Stimulated activated CD8-positive, alpha-beta memory T cell treated with anti-CD3 and anti-CD28 coated beads, Interleukin-12 subunit alpha, Interleukin-12 subunit beta, amount 100 ng/mL, for 24 hours (primary cell): ENCODE results near the gene NBEA.

Experiments used
- DNase-seq: peaks from one replicate; pipeline ENCODE4 v3.0.0-alpha.2; 2020; ENCODE audit errors: extremely low read depth

NBEA gene

DNA sequence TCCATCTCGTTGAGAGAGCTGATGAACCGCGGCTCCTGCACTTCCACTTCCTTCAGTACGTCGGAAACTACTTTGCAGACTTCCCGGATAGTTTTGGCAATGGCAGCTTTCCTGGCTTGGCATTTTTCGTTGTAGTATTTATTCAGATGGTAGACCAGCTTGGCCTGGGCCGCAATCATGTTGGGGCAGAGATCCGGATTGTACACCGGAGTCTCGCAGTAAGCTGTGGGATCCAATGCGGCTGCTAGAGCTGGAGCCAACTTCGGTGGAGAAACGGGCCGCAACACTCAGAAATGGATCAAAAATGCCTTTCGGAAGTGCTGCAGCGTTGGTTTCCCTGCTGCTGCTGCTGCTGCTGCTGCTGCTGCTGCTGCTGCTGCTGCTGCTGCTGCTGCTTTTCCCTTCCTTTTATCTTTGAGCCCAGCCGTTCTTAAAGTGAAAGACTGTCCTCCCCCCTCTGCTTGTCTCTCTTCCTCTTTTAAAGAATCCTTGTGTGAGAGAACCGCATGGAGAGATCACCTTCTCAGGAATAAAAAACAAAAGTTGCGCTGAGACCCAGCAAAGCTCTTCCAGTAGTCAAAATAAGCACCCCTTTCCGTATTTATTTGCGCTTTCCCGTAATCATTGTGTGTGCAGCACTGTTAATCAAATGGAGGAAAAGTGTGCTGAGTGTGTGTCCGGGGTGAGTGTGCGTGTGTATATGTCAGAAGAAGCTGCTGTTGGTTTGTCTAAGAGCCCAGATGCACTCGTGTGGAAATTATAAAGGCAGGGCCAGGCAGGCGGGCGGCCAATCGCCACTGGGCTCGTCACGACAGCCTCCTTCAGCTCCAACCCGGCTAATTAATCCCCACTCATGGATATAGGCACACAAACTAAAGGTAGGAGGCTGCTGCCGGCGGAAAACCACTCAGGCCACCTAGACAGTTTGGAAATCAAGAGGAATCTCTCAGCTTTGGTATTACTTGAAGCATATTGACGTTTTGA, 534.2 kb downstream of the NBEA start, which contains the start of gene MAB21L1:
Gene MAB21L1, minus strand, starts transcription at position 730 of the 984 bp plus-strand sequence. Its CDS starts 551 bp downstream, at position 179.
- DNase-seq = no peak

DNA sequence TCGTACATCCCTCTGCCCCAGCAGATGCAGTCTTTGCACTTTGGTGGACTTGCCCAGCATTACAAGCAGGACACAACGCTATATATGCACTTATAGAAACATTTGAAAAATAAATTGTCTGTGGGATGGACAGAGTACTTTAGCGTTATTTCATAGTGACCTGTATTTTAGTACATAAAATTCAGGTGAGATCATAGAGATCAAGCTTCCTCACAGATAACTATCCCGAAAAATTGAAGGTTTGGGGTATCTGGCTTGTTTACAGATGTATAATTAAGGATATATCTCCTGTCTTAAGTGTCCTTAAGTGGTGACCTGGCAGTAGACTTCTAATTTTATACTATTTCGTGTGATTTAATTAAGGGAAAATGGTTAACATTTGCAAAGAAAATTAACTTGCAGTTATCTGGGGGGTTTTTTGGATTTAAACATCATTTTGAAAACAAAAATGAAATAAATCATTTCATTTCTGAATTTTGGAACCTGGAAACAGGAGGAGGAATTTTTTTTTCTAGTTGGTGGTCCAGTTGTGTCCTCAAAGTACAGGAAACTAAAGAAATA, 535.4 kb downstream of the NBEA start:
- DNase-seq = no peak

DNA sequence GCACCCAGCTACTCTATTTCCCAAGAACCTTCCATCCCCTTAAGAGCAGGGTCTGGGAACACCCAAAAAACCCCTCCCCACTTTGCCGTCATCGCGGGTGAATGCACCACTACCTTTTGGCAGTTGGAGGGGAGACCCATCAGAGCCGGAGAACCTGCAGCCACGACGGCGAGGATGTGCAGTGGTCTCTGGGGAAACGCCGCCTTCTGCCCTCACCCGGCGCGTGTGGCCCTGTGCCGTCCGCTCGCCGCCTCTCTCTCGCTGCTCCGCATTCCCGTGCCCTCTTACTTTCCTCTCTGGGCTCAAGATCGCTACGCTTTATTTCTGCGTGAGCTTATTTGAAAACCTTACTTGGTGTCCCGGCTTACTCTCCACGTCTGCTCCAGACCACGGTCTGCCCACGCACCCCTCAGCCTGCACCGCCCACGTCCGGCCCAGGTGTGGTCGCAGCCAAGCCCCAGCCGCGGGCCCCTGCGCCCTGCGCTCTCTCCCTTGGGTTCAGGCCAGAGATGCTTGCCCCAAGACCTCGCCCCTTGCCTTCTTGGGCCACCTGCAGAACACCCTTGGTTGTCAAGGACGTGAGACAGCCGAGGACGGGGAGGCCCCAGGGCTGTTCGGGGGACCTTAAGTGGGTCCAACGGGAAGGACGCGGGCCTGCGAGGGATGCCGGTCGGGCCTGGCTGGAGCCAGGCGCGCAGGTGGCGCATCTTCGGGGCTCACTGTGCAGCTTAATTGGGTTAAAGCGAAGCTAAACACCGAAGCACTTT, 536.4 kb downstream of the NBEA start:
- no peak for DNase-seq

DNA sequence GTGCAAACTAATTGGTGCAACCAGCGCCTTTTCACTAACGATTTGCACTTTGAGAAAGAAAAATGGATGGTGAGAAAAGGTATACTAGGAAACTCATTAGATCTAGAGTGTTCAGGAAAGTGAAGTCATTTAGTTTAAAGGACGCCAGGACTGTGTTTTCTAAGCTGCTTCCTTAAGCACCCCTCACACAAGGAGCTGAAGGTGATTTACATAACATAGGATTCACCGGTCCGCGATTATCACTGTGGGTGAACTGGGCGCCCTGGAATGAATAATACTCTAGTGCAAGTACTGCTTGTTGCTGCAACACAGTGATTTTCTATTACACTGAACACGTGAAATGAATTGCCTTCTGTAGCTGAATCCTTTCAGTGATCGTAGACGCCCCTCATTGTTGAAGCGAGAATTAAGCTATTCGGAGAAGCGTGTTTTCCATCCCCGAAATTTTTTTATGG, 537.0 kb downstream of the NBEA start:
- no peak for DNase-seq

DNA sequence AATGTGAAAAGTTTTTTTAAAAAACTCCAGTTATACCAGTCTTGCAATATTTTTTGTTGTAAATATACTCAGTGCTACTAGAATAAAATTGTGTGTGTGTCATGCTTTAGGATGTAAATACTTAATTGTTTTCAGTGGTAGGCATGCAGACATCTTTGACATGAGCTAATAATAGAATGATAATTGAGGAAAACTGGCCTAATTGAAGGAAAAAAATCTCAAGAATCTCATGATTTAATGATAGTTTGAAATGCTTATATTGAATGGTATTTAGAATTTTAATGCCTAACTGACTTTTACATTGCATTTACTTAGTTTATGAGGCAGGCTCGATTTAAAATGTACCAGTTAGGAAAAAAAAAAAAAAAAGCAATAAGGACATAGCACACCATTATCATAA, 537.6 kb downstream of the NBEA start:
- DNase-seq = no peak

DNA sequence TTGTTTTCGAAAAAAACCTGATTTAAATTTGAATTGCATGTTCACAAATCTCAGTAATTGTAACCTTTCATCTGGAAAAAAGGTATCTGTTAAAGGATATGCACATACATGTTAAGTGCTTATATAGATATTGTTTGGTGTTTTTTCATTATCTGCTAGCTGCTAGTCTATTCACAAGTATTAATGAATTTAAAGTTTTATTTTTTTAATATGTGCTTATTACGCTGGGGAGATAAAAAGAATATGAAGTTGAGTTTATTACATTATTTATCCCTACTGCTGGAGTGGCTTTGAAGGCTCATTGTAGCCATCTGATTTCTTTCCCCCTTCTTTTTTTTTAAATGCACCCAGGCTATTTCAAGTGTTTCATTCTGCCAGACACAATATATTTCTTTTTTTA, 538.3 kb downstream of the NBEA start:
- no peak for DNase-seq

DNA sequence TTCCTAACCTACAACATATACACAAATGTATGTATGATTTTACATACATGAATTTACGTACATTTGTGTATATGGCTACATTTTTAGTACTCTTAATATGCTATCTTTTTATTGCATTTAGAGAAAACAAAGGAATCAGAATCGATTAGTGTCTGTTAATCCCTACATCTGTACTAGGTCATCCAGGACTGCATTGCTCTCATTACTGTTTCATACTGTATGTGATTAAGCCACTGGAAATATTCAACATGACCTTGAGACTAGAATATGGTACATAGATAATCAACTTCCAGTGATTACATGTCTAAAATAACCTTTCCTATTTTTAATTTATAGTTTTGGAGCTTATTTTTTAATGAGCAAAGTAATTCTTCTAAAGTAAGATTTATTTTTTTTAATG, 539.7 kb downstream of the NBEA start:
- DNase-seq = no peak

DNA sequence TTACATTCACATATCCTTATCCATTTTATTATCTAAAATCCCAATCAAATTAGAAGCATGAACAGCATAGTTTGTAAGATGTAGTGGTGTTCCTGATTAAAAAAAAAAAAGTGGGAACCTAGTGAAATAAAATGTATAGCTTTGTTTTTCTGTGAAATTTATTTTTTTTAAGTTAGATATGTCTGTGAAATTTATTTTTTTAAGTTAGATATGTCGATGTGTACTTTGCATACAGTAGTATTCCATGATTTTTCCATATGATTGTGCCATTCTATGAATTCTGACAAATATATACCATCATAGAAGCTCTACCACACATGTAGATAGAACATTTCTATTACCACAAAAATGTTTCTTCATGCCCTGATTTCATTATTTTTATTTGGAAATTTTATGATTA, 540.5 kb downstream of the NBEA start:
- DNase-seq = no peak

DNA sequence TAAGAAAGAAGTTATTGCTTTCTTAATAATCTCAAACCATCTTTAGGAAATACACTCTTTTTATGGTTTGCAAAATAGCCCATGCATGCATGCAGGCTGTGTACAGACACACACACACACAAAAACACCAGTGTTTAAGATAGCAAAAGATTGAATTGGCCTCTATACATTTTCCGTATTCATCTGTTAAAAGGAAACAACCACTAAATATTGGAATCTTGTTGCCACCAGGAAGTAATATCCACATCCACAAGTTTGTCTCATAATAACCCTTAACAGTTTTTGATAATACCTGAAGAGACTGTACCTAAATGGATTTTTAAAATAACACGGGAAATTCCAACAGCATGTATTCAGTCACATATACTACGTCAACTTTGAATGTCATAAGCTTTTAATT, 541.7 kb downstream of the NBEA start:
- DNase-seq = no peak

DNA sequence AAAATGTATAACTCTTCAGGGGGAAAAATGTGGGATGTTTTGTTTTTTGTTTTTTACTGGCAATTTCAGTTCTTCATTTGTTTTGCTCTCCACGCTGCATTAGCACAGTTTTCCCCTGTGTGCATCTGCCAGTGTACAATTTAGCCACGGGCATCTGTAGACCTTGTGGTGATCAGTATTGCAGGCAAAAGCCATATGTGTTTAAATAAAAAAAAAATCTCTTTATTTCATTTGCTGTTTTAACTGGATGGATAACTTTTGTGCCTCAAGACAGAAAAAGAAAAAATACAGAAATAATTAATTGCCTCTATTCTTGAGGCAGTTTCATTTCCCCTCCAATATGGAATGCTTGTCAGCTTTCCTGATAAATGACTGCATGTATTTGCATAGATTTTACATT, 542.3 kb downstream of the NBEA start:
- DNase-seq = no peak

DNA sequence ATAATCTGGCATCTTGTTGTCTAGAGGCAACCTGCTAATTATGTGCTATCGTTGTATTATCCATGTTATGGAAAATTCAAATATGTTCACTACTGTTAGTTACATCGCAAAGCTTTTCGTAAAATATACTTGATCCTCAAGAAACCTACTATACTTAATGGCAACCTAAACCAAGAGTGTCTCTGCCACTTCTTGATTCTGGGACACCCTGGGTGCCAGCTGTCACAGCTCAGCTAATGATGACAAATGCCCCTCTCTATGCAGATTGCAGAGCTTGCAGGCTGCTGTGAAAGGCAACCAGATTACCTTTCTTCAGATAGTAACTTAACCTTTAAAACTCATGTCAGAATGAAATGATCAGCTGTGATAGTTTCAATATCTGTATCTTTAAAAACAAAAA, 543.4 kb downstream of the NBEA start:
- no peak for DNase-seq

DNA sequence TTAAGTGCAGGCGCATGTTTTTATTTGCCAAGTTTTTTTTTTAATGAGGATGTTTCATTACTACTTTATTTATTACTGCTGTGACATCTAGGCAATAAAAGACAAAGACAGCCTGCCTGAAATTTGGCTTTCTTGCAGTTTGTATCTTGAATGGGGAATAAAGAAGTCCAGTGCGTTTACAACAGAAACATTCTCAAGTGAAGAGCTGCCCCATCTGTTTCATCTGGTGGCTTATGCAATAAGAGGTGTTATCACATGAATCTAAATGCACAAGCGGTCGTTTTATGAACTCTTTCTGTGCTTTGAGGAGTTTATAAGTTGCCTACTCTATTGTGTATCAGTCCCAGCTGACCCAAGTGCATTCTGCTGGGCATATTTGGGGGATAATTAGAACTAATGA, 547.0 kb downstream of the NBEA start:
- DNase-seq = no peak

DNA sequence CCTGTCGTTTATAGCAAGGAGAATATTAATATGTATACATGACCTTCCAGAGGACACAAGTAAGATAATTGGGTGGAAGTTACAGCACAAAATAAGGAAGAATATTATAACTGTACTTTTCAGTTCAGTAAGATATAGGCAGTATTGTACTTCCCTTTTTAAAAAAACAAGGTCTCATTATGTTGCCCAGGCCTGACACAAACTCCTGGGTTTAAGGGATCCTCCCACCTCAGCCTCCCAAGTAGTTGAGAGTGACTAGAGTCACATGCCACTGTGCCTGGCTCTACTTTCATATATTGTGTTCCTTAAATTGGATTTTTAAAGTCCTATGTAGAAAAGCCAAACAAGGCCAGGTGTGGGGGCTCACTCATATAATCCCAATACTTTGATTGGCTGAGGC, 553.9 kb downstream of the NBEA start:
- no peak for DNase-seq

DNA sequence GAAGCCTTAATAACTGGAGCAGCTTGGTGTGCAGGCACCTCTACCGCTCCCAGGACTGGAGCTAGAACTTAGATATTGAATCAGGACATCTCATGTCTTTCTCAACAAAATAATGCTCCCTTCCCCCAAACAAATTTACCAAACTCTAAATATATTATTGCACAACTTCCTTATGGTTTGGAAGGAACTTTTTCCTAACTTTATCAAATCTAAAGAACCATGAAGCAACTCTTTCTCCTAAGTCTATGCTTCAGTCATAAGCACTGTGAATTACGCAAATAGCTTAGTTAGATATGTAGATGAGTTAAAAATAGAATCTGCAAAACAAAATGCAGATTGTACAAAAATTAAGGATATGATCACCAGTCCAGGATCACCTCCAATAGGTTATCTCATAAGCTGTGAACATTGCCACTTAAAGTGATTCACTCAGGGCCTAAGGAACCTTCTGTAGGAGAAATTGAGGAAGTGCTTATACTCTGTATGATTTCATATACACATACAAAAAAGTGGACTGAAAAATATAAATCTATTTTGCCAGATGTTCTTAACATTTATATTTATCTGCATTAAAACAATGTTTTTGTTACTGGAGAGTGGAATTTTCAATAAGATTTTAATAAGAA, 554.8 kb downstream of the NBEA start:
- no peak for DNase-seq

DNA sequence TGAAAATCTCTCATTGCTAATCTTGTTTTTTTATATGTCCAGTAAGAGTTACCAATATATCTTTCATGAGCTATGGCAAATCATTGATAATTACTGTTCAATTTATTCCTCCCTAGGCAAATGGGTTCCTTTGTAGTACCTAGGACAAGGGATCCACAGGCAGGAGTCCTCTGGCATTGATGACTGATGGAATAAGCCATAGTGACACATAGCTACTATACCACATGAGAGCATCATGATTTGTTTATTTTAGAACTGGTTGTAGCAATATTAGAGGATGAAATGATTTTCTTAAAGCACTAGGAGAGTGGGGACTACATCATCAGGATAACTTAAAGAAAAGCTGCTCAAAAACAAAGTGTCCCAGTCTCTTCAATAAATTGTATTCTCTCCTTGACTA, 556.2 kb downstream of the NBEA start:
- DNase-seq = no peak

DNA sequence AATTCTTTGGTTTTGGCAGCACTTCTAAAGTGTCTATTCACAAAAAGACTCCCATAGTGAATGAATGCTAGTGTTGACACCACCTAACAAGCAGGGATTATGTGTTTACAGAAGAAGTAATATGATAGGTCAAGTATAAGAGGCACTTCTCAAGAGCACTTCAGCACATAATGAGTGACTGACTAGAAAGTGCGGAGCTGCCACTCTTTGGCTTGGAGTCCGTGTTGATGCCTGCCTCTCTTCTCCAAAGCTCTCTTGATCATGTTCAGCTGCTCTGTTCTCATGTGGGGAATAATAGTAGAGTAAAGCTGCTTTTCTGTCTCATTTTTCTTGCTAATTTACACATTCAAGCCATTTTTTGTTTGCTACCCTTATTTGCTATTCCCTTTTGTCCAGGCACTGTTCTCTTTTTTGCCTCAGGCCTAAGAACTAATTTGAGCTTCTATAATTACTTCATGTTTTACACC, 557.2 kb downstream of the NBEA start:
- DNase-seq = no peak

DNA sequence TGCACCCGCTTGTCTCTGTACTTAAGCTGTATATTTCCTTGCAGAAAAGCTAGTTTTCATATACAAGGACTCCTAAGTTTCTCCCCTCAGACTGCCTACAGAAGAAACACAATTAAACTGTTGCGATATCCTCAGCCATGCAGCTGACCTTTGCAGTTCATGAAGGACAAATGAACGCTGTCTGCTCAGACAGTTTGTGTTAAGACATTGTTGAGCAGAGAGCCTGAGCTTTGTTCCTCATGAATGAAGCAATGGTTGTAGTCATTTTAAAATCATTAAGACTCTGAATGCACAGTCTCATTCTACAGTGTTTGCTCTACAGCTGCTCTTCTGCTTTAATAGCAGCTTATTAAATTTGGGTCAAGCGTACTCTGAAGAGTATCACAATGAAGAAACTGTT, 557.6 kb downstream of the NBEA start:
- DNase-seq = no peak

DNA sequence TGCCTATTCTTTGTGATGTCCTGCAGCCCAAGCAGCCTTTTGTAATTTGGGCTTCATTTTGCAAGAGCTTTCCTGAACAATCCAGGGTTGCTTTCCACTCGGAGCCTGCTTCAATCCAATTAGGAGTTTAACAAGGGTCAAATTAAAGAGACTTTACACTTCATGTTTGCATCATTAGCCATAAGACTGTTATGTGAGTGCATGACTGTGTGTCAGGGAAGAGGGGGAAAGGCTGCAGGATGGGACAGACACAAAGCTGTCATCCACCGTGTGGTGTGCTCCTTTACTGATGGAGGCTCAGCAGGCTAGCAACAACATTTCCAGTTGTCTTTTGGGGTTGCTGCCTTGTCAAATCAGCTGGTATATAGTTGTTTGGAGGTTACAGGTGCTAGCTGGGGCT, 558.1 kb downstream of the NBEA start:
- DNase-seq = no peak

DNA sequence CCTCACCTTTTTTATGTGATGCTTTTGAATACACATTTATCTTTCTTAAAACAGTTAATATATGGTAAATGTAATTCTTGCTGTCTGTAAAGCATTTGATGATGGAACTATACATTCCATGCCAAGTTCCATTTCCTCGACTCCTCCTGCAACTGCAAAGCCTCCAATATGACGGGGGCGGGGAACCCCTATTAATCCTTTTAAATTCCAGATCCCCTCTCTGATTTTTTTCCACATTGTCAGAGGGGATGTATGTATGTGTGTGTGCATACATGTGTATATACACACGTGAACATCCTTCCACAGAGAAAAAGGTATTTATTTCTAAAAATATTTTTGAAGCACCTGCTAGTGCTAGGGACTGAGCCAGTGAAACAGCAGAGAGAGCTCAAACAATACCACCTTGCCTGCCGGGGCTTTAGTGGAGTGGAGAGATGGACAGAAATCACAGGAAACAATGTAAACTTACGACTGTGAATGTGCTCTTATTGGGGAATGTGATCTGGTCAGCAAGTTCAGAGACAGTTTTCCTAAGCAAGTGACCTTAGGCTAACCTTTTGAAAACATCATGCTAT, 559.7 kb downstream of the NBEA start:
- DNase-seq = no peak

DNA sequence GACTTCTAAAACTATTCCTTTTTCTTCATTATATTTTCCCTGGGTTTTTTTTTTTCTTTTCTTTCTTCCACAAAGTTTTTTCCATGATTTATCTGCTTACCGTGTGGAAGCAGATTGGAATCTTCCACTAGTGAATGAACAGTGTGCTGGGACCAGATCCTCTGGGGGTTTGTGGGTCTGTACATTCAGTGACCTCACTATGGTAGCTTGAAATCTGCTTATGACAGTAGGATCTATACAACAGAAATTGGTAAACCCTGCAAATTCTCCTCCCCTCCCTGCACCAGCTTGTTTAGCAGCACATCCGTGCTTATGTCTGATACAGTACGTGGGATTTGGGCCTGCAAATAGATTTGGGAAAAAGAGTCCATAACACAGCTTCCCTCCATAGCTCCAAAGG, 560.4 kb downstream of the NBEA start:
- DNase-seq = no peak

DNA sequence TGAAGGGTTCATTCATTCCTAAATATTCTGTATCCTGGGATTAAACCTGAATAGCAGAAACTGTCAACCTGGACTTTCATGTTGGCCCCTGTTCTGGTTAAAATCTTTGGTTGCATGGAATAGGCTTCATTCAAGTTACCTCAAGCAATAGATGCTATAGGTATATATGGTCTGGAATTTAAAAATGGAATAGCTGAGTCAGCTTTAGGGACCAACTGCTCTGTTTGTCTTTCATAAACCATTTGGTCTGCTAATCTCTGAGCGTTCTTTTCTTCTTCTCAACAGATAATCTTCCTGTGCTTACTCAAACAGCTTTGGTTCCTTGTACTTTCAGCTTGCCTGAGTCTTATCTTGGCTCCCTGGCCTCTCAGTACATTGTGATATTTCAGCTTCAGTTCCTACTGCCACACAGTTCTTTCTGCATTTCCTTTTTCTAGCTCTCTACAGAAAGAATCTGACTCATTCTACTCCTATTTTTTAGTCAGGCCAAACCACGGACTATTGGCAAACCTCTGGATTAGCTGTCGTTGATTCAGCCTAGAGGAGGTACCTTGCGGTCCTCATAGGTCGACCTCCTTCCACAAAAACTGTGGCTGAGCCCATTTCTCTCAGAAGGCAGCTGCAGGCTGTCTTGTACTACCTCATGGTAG, 570.3 kb downstream of the NBEA start:
- no peak for DNase-seq
